HG03575 (cell line): ENCODE data around the gene TOX2.

ENCODE experiments used
- ATAC-seq: cut with Tn5 transposase; IDR thresholded peaks from one replicate; pipeline ENCODE4 v1.9.1; 2021; ENCODE audit not compliant: unreplicated experiment, insufficient number of reproducible peaks, low FRiP score; ENCODE audit errors: extremely low read depth

TOX2 gene

DNA sequence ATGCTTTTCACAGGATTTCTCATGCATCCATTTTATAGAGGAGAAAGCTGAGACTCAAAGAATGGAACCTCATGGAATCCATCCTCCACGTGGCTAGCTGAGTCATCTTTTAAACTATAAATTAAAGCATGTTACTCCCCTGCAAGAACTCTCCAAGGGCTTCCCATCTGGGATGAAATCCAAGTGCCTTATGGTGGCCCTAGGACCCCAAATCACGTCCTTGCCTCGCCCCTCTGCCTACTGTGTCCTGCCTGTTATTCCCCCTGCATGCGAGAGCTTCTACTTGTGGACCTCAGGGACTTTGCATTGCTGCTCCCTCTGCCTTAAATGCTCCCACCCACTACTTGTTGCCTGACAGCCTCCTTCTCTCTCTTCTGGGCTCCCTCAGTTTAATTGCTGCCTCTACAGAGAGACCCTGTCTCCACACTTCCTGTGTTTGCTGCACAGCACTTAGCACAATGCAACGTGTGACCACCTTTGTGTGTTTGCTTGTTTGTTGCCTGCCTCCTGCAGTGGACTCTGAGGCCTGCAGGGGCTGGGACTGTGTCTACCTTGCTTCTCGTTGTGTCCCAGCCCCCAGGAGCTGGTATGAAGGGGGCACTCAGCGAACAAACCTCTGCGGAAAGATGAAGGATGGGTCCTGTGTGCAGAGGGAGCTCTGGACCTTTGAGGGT, 39.4 kb downstream of the TOX2 start:
- no peak for ATAC-seq

DNA sequence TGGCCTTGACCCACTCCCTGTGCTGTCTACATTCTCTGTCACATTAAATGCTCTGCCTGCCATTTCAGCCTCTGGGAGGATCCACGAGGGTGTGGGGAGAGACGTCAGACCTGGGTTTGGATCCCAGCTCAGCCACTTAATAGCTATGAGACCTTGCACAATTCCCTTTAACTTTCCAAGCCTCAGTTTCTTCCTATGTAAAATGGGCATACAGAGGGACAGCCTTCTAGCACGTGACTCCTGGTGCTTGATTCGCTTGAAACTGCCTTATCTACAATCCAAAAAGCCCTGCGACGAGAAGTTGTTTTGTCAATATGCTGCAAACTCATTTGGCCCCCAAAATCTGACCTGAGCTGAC, 40.0 kb downstream of the TOX2 start:
- no peak for ATAC-seq

DNA sequence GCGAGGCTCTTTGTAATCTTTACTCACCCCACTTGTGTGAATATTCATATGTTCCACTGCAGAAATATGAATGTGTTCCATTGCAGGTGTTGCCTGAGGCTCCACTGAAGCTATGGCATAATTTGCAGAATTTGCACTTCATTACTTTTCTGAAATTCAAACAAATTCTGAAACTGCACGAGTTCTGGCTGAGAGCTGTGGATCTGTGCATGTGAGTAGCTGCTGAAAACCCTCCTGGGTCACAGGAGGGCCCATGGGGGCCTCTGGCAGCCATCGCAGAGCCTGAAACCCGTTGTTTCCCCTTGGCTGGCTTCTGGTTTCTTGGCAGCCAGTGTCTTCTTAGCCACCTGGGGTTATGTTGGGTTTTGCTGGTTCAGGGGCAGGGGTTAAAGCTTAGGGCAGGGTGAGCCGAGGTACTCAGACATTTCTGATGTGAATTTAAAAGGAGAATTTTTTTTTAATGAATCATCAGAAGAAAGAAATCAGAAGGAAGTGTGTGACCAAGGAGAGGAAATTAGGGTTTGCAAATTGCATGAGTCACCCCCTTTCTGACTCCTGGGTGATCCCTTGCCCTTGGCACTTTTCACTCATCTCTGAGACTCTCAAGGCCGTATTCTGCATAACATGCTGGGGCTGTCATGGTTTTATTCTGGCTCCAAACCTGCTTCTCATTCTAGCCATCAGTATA, 40.6 kb downstream of the TOX2 start:
- no peak for ATAC-seq

DNA sequence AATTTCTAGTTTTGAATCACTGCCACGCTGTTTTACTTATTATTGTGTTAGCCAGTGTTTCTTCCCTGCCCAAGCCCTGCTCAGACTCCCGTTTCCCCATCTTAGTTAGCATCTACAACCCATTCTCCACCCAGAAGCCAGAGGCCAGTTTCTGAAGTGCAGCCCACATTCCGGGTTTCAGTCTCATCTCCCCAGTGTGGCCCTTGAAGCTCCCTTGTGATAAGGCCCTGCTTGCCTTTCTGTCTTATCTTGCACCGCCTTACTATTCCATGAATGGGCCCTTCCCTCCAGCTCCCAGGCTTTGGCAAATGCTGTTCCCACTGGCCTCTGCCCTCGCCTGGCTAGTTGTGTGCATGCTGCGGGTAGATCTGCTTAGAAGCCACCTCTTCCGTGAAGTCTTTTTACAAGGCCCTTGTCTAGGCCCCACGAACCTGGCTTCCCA, 41.1 kb downstream of the TOX2 start:
- no peak for ATAC-seq

DNA sequence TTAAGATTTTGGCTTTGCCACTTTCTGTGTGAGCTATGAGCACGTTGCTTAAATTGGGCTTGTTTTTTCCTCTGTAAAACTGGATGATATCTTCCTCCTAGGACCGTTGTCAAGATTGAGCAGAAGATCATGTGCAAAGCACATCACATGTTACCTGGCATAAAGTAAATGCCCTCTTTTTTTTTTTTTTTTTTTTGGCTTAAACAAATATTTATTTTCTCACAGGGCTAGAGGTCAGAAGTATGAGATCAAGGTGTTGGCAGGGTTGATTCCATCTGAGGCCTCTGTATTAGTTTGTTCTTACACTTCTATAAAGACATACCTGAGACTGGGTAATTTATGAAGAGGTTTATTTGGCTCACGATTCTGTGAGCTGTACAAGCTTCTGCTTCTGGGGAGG, 42.7 kb downstream of the TOX2 start:
- no peak for ATAC-seq

DNA sequence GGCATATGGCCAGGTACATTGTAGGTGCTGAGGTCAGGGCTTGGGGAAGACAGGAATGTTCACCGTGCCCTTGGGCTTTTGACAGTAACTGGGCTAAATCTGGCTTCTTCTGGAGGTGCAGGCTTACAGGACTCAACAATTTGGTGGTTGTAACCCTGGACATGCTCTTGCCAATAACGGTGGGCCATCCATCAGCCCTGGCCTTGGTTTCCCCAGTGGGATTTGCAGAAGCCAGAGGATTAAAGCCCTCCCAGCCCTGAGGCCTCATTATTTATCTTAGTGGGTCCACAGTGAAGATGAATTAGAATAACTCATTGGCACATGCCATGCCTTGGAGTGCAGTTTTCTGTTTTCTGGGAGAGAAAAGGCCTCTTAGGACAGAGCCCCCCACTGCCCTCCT, 44.0 kb downstream of the TOX2 start:
- no peak for ATAC-seq

DNA sequence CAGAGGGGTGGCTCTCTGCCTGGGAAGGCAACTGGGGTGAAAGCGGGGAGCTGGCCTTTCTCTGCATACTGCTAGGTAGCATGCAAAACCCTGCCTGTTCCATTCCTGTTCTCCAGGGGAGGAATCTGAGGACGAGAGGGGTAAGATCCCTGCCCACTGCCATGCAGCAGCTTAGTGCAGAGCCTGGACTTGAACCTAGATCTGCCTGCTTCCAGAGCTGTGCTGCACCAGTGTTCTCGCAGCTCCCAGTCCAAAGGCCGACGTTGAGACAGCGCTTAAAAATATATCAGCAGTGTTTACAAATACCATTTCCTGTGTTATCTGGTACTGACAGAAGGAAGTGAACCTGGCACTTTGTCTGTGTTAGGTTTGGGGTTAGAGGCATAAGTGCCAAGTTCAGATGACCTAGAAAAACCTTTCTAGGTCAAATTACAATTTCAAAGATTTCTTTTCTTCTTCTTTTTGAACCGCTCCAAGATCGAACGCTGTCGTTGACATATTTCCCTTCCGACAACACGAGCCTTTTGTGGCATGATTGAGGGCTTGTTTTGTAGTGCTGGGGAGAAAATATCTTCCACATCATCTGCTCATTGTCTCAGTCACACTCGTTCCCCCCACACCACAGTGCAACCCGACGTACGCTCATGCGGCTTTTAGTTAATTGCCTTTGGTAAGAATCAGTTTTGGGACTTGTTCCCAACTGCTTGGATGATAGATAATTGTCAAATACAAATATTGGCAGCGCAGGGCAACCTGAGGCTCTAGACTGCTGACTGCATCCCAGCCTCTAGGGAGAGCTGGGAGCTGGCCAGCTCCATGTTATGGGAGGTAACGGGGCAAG, 44.6 kb downstream of the TOX2 start:
- no peak for ATAC-seq

DNA sequence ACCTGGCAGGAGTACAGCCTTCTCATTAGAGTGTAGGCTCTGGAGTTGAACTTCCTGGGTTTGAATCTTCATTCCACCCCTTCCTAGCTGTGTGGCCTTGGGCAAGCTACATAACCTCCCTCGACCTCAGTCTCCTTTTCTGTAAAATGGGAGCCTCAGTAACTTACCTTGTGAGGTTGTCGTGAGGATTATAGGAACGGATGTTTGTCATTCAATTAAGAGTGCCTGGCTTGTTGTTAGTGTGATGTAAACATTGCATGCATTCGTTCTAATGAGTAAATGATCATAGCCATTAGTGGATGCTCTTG, 45.2 kb downstream of the TOX2 start:
- ATAC-seq, result no peak

DNA sequence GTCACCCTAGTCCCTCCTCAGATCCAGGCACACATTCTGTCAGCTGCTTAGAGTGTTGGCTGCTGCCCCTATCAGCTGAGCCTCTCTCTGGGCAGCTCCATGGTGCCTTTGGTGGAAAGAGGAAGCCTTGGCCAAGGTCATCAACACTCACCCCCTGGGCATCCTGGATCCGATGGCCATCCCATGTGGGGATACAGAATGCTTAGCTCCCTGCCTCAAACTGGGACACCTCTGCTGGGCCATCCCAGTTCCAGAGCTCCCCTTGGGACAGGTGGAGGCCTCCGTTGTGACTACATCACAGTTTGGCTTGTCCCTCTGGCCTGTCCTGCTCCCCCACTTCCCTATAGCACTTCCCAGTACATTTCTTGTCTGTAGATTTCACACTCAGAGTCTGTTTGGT, 45.6 kb downstream of the TOX2 start:
- ATAC-seq, result no peak

DNA sequence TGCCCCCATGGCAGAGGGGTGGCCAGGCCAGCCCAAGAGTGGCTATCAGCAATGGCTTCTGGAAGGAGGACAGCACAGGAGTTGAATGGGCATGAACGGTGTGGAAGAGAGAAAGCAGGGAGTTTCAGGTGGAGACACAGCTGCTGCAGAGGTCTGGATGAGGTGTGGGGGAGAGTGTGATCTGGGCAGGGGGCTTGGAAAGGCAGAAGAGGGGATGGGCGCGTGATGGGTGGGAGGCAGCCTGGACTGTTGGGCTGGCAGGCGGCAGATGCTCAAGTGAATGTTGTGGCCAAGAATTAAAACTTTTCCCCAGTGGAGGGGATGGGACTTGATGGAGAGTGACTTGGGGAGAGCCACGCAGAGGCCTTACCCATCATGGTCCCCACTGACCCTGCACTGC, 46.5 kb downstream of the TOX2 start:
- no peak for ATAC-seq

DNA sequence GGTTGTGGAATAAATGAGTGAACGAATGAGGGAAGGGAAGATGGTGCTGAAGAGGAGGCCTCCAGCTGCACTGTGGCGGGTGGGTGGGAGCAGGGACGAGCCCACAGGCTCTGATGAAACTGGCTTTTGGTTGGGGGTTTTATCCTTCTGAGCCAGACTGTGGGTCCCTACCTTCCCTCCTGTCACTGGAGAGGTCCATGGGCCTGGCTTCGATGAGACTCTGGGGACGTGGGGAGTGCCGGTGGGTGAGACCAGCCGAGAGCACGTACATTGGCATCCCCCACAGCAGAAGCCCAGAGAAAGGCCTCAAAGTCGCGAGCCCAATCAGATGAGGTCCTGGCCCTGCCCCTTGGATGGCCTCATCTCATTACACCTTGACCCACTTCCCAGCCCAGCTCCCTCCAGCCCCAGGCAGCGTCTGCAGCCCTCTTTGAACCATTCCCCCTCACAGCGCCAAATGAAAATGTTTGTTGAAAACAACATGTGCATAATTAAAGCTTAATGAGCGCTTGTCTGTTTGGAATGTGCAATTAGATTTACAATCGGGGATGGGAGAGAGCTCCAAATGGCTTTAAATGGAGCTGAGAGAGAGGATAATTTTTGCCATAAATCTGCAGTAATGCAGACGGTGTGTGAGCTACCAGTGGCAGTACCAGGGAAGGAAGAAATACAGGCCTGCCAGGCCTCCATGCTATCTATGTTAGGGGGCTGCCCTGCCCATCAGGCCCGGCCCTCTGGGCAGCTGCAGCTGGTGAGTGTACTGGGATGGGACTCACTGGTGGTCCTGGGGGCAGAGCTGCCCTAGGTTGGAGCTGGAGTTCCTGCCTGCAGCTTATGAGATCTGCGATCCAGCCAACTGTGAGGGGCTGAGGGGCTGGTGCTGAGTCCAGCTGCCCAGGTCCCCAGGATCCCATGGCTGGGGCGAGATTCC, 47.2 kb downstream of the TOX2 start:
- ATAC-seq, result no peak

DNA sequence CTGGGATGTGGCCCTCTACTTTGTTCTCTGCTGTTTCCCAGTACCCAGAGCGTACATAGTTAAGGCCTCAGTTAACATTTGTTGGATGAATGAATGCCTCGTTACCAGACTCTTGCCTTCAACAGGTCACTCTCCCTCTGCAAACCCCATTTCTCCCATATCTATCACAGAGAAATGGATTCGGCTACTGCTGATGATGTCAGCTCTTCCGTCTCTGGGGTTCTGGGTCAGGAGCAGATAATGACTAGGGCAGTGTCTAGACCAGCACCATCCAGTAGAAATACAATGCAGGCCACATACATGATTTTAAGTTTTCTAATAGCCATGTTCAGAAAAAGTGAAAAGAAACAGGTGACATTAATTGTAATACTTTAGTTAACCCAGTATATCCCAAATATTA, 47.9 kb downstream of the TOX2 start:
- ATAC-seq, result no peak

DNA sequence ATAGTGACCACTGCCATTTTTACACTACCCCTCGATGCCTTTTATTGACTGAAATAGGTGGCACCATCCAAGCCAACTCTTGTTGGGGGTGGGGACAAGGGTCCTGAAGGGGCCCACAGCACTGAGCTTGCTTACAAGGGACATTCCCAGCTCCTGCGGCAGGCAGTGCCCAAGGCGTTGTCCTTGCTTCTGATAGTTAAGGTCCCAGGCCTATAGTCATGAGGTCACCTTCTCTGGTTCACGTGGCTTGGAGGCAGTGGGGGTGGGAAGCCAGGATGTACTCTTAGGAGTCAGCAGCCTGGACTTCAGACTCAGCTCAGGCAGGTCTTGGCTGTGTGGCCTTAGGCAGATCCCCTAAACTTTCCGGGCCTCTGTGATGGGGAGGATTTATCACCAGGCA, 48.6 kb downstream of the TOX2 start:
- ATAC-seq, result no peak

DNA sequence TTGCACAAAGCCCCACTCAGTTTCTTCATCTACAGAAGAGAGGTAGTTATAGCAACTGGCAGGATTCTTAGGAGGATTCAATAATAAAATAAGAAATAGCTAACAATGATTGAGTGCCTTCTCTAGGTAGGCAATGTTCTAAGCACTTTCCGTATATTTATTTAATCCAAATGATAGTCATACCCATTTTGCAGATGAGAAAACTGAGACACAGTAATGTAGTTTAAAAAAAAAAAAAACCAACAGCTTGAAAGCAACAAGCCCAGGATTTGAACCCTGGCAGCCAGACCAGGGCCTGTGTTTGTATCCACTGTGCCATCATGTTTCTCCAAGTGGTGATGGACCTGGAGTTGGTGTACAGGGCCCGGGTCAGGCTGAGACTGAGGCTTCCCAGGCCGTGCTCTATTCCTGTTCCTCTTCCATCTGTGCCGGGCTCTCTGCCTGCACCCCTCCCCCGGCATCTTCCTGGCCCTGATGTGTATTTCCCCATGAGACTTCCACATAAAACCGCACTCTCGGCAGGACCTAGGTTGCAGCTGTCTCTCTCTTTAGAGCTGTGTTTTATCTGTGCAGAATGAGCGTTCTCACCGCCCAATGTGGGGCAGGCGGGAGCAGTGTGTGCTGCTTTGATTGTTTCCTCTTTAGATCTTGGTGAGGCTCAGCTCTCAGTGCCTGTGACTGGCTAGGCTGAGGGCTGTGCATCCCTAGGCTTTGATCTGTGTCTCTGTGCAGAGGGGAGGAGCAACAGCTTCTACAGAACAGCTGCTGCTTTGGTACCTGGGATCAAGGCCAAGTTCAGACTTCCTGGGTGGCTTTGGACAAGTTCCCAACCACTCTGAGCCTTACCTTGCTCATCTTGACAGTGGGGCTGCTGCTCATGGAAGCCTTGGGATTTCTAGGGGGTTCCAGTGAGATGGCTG, 49.5 kb downstream of the TOX2 start:
- ATAC-seq, result no peak

DNA sequence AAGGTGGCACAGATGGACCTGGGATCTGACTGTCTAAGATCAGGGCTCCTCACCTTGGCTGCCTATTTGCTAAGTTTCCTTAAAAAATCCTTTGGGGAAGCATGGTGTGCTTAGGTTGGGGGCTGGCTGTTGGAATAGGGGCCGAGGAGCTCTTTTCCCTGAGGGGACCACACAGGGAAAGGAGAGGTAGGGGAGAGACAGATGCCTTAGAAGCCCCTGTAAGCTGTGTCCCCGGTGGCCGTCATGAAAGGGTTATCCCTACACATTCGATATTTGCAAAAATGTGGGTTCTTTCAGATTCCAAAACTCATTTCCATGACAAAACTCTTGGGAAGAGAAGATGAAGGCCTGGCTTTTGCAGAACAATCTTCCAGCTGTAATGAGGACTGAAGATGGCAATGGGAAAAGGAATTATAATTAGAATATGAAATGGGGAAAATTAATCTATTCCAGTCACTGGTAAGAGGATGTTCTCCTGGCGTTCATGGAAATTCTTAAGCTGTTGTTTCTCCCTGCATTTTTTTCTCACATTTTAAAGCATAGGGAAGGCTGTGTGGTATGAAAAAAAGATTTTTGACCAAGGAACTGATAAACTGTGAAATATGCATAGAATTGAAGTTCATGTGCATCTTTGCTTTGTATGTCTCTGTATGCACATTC, 53.8 kb downstream of the TOX2 start:
- ATAC-seq, result no peak

DNA sequence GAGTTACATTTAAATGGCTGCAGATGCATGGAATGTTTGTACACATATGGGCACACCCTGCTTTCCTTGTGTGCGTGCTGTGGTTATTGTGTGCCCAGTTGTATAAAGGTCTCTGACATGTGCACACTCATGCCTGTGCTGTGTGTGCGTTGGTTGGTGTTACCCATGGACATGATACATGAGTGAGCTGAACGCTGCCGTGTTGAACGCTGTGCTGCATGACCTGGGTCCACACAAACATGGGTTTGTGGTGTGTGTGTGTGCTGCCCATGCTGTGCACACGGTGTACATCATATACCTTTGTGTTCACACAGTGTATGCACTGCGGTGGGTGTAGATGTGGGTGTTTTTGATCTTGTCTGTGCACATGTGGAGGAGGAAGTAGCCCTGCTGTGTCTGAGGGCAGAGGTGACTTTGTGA, 54.4 kb downstream of the TOX2 start:
- ATAC-seq, result no peak

DNA sequence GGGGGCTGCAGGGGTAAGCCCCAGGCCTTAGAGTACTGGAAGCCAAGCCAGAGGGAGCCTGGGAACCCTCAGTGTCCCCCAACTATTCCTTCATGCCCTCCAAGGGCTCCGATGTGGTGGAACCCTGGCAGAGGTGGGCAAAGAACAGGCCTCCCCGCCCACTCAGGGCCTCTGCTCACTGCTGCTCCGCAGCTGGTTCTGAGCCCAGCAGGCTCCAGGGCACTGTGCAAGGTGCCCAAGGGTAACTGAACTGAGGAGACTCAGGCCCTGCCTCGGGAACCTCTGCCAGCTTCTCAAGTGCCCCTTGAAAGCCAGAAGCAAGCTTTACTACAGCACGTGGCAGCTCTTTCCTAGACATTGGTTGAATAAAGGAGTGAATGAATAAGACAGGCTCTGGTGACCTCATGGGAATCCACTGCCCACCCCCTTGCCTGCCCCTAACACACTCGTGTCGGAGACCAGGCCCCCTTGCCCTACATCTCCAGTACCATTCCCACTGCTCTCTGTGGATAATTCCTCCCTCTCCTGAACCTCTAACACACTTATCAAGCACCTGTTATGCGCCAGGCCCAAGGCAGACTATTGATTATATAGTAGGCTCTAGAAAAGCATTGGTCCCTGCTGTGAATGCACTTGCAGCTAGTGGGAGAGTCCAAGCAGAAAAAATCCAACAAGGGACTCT, 55.0 kb downstream of the TOX2 start:
- no peak for ATAC-seq
